NT2/D1 (cell line): ENCODE measurements around the gene CYBA.

ENCODE experiments used
- SUZ12 ChIP-seq: IDR thresholded peaks from 2 replicates; pipeline ENCODE4 v1.6.1; 2011; ENCODE audit not compliant: insufficient read length, insufficient read depth; ENCODE audit errors: extremely low read depth
- YY1 ChIP-seq: IDR thresholded peaks from 2 replicates; pipeline ENCODE4 v1.6.1; 2011; ENCODE audit not compliant: insufficient read length, insufficient read depth
- ZNF274 ChIP-seq: IDR thresholded peaks from 2 replicates; pipeline ENCODE4 v1.6.1; 2011; ENCODE audit warnings: mild to moderate bottlenecking, low read depth, low read length

- no peak for TF ChIP-seq SUZ12
- no peak for TF ChIP-seq YY1
- TF ChIP-seq ZNF274 = no peak
Measured at GRCh38 chr16:88601313-88602036, 49.4 kb downstream of the CYBA start.
